KMS-11 (cell line): ENCODE results near the gene CRYBA1.
A peak's percentile ranks its signal among the peaks of the same experiment; 100 is the strongest.

Experiments
- H2AFZ ChIP-seq: fragments of 200-600 bp; sonication (generic); 2 replicates; pipeline ENCODE4 v1.6.1; 2016; ENCODE audit warnings: antibody characterized with exemption, mixed run types, low read depth
- H3K27ac ChIP-seq: fragments of 200-600 bp; sonication (generic); 2 replicates; pipeline ENCODE4 v1.6.1; 2016; ENCODE audit warnings: mild to moderate bottlenecking, mixed run types
- H3K27me3 ChIP-seq: fragments of 200-600 bp; sonication (generic); 2 replicates; pipeline ENCODE4 v1.6.1; 2017; ENCODE audit warnings: mild to moderate bottlenecking, low read depth, mixed run types, moderate library complexity; ENCODE audit not compliant: insufficient read depth
- H3K36me3 ChIP-seq: fragments of 200-600 bp; sonication (generic); 2 replicates; pipeline ENCODE4 v1.6.1; 2017; ENCODE audit warnings: mild to moderate bottlenecking, mixed run types; ENCODE audit not compliant: insufficient read depth
- H3K4me1 ChIP-seq: fragments of 200-600 bp; sonication (generic); 2 replicates; pipeline ENCODE4 v1.6.1; 2016; ENCODE audit warnings: mild to moderate bottlenecking, low read depth, mixed run types; ENCODE audit not compliant: poor library complexity, severe bottlenecking
- H3K4me2 ChIP-seq: fragments of 200-600 bp; sonication (generic); 2 replicates; pipeline ENCODE4 v1.7.0; 2016; ENCODE audit warnings: mild to moderate bottlenecking, mixed run types
- H3K4me3 ChIP-seq: fragments of 200-600 bp; sonication (generic); IDR thresholded peaks from 2 replicates; pipeline ENCODE4 v1.6.1; 2017; ENCODE audit warnings: low read depth, low read length, mixed read lengths; ENCODE audit not compliant: insufficient read depth
- H3K79me2 ChIP-seq: fragments of 200-600 bp; sonication (generic); 2 replicates; pipeline ENCODE4 v1.6.1; 2016; ENCODE audit warnings: low read depth, mixed run types; ENCODE audit not compliant: insufficient read depth
- H3K9ac ChIP-seq: fragments of 200-600 bp; sonication (generic); 2 replicates; pipeline ENCODE4 v1.6.1; 2016; ENCODE audit warnings: mild to moderate bottlenecking, mixed run types
- H4K20me1 ChIP-seq: fragments of 200-600 bp; sonication (generic); 2 replicates; pipeline ENCODE4 v1.6.1; 2016; ENCODE audit warnings: mild to moderate bottlenecking, mixed run types; ENCODE audit not compliant: insufficient read depth
- TF ChIP-seq, protein P1 (sequence below): fragments of 200-600 bp; sonication (generic); conservative IDR thresholded peaks from 2 replicates; pipeline ENCODE4 v1.6.1; 2017; ENCODE audit warnings: low read depth, mild to moderate bottlenecking, antibody characterized with exemption, low read length, moderate library complexity, mixed read lengths

Gene CRYBA1

DNA sequence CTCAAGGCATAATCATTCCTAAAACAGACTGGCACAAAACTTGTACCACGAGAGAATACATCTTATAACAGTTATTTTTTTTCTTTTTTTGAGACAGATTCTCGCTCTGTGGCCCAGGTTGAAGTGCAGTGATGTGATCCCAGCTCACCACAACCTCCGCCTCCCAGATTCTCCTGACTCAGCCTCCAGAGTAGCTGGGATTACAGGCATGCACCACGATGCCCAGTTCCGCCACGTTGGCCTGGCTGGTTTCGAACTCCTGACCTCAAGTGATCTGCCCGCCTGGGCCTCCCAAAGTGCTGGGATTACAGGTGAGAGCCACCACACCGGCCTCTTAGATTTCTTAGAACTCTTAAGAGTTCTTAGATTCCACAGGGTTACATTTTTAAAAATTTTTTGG is 43.2 kb downstream of the CRYBA1 start:
- peak overlapping the region; percentile 7; the same call in 1 of the 2 replicates for H3K9ac ChIP-seq
- no peaks in the 10 kb centered on the region for H3K27me3 ChIP-seq
- H3K36me3 ChIP-seq, result peaks cover 36% of the 10 kb centered on the region; the same call in 1 of the 2 replicates
- H3K79me2 ChIP-seq, result peaks cover 83% of the 10 kb centered on the region
- H3K4me2 ChIP-seq, result peak overlapping the region; percentile 97; the same call in 1 of the 2 replicates
- no peak overlapping the region for H3K27ac ChIP-seq
- H3K4me1 ChIP-seq, result peaks cover 50% of the 10 kb centered on the region
- H3K4me3 ChIP-seq, result no peak overlapping the region
- TF ChIP-seq, protein P1, sequence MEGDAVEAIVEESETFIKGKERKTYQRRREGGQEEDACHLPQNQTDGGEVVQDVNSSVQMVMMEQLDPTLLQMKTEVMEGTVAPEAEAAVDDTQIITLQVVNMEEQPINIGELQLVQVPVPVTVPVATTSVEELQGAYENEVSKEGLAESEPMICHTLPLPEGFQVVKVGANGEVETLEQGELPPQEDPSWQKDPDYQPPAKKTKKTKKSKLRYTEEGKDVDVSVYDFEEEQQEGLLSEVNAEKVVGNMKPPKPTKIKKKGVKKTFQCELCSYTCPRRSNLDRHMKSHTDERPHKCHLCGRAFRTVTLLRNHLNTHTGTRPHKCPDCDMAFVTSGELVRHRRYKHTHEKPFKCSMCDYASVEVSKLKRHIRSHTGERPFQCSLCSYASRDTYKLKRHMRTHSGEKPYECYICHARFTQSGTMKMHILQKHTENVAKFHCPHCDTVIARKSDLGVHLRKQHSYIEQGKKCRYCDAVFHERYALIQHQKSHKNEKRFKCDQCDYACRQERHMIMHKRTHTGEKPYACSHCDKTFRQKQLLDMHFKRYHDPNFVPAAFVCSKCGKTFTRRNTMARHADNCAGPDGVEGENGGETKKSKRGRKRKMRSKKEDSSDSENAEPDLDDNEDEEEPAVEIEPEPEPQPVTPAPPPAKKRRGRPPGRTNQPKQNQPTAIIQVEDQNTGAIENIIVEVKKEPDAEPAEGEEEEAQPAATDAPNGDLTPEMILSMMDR, result no peak
- H2AFZ ChIP-seq, result no peak overlapping the region
- H4K20me1 ChIP-seq, result peaks cover 66% of the 10 kb centered on the region

DNA sequence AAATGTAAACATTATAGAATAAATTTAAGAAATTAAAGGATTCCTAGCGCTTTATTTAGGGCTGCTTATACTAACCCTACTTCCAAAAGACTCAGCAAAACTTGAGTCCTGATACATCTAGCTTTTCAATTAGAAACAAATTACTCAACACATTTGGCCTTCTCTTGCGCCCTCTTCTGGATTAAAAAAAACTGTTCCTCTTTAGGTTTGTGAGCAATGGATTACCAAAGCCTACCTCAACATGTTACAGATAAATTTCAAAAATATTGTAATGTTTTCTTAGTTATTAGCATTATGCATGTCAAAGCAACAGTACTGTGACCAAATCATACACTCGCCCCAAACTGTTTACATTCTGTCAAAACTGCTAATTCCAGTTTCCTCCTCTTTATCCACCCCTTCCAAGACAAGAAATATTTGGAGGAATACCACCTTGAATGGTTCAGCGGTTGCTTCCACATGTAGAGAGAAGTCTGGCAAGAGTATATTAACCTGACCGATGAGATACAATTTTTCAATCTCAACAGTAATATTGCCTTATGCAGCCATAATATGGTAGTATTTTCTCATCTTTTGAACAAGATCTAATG is 44.6 kb downstream of the CRYBA1 start:
- peak overlapping the region; percentile 97 for H3K4me2 ChIP-seq
- H3K4me1 ChIP-seq, result peaks cover 57% of the 10 kb centered on the region
- H3K27me3 ChIP-seq, result no peaks in the 10 kb centered on the region
- H3K79me2 ChIP-seq, result peaks cover 69% of the 10 kb centered on the region
- H3K27ac ChIP-seq, result peak overlapping the region; percentile 90; the same call in 1 of the 2 replicates
- peaks cover 54% of the 10 kb centered on the region for H4K20me1 ChIP-seq
- H3K9ac ChIP-seq, result peak overlapping the region; percentile 84; the same call in 1 of the 2 replicates
- TF ChIP-seq, protein P1, result peak; percentile 54
- peaks cover 30% of the 10 kb centered on the region; the same call in 1 of the 2 replicates for H3K36me3 ChIP-seq
- no peak overlapping the region for H2AFZ ChIP-seq
- H3K4me3 ChIP-seq, result no peak overlapping the region

DNA sequence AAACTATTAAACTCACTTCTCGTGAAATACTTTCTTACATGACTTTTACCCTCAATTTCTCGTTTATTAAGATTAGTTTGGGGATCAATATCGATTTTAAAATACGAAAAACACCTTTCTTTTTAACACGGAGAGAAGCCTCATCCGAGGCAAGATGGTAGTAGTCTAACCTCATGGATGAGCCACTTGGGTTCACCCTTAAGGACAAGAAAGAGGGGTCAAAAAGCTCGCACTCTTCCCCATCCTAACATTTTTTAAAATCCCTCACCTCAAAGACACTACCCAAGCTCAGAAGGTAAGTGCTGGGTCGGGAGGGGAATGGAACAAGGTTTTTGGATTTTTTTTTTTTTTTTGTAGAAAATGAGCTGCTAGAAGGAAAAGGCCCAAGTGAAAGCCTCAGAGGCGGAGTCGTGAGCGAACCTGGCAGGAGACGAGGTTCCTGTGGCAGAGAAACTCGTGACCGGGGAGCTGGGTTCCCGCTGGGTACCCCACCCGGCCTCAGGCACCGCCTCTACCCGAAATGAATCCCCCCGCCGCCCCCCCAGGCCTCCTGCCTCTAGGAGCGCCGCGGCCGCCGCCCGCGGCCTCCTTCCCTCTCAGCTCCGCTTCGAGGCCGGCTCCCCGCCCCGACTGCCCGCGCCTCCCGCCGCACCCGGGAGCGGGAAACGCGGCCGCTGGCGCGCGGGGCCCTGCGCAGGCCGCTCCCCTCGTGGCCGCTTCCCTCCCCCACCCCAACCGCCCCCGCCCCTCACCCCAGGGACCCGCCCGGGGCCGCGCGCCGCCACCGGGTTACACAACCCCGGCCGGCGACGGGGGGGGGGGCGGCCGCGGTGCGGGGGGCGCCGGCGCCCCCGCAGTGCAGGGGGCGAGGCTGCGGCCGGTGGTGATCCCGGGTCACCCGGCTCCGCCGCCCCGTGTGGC is 45.7 kb downstream of the CRYBA1 start:
- H3K36me3 ChIP-seq, result peaks cover 19% of the 10 kb centered on the region; the same call in 1 of the 2 replicates
- peaks cover 43% of the 10 kb centered on the region for H4K20me1 ChIP-seq
- H3K27me3 ChIP-seq, result no peaks in the 10 kb centered on the region
- H3K79me2 ChIP-seq, result peaks cover 58% of the 10 kb centered on the region
- TF ChIP-seq, protein P1, result no peak; the same call in 1 of the 2 replicates
- H3K27ac ChIP-seq, result peak overlapping the region; percentile 90
- peaks cover 48% of the 10 kb centered on the region for H3K4me1 ChIP-seq
- 0 out of 2 replicates have a peak overlapping the region, but pooled peaks have one; percentile 13 for H2AFZ ChIP-seq
- H3K9ac ChIP-seq, result peak overlapping the region; percentile 84
- peak overlapping the region; percentile 97 for H3K4me2 ChIP-seq
- H3K4me3 ChIP-seq, result no peak overlapping the region

DNA sequence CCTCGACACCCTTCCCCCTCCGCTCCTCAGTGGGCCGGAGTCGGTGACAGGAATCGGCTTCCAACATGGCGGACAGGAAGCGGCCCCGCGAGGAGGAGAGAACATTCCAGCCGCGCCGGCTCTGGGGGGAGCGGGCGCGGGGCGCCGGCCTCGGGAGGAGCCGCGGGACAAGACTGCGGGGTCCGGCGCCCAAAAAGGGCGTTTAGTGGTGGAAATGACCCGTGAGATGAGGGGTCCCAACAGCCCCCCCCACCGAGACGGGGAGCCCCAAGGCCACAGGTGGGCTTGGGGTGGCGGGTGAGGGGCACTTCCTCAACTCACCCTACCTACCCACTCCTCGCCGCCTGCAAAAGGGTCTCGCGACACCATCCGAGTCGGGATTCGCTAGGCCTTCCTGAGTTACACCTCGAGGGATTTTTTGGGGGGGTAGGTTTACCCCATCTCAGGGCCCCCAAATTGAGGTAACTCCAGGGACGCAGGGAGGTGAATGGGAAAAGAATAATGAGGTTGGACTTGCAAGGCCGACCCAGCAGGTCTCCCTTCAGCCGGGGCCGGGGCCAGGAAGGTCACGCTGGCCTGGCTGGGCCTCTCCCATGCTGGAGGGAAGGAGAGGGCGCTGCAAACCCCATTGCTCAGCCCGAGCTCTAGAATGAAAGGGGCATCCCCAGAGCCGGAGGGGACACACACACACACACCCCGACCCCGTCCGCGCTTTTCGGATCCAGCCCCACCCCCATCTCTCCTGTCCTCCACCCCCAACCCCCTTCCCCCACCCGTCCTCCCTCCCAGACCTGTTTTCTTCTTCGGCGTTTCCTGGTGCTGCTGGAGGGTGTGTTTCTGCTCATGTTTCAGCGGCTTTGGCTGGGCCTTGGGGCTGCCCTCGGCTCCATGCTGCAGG is 46.6 kb downstream of the CRYBA1 start:
- Histone ChIP-seq H3K79me2 (peaks cover 49% of the 10 kb centered on the region), H3K9ac (peak overlapping the region; percentile 84), H3K27ac (peak overlapping the region; percentile 90), H2AFZ (0 out of 2 replicates have a peak overlapping the region, but pooled peaks have one; percentile 13), H3K36me3 (peaks cover 15% of the 10 kb centered on the region; the same call in 1 of the 2 replicates), H4K20me1 (peaks cover 34% of the 10 kb centered on the region), H3K4me1 (peaks cover 42% of the 10 kb centered on the region), H3K4me3 (no peak overlapping the region), H3K4me2 (peak overlapping the region; percentile 34; the same call in 1 of the 2 replicates), H3K27me3 (no peaks in the 10 kb centered on the region)
- TF ChIP-seq, protein P1, result no peak
